KMS-11 (cell line): Measurements from ENCODE around the gene CEND1.

Experiments
- H2AFZ ChIP-seq: fragments of 200-600 bp; sonication (generic); 2 replicates; pipeline ENCODE4 v1.6.1; 2016; ENCODE audit warnings: antibody characterized with exemption, mixed run types, low read depth
- H3K27ac ChIP-seq: fragments of 200-600 bp; sonication (generic); 2 replicates; pipeline ENCODE4 v1.6.1; 2016; ENCODE audit warnings: mild to moderate bottlenecking, mixed run types
- H3K27me3 ChIP-seq: fragments of 200-600 bp; sonication (generic); 2 replicates; pipeline ENCODE4 v1.6.1; 2017; ENCODE audit warnings: mild to moderate bottlenecking, low read depth, mixed run types, moderate library complexity; ENCODE audit not compliant: insufficient read depth
- H3K36me3 ChIP-seq: fragments of 200-600 bp; sonication (generic); 2 replicates; pipeline ENCODE4 v1.6.1; 2017; ENCODE audit warnings: mild to moderate bottlenecking, mixed run types; ENCODE audit not compliant: insufficient read depth
- H3K4me1 ChIP-seq: fragments of 200-600 bp; sonication (generic); 2 replicates; pipeline ENCODE4 v1.6.1; 2016; ENCODE audit warnings: mild to moderate bottlenecking, low read depth, mixed run types; ENCODE audit not compliant: poor library complexity, severe bottlenecking
- H3K4me2 ChIP-seq: fragments of 200-600 bp; sonication (generic); 2 replicates; pipeline ENCODE4 v1.7.0; 2016; ENCODE audit warnings: mild to moderate bottlenecking, mixed run types
- H3K4me3 ChIP-seq: fragments of 200-600 bp; sonication (generic); IDR thresholded peaks from 2 replicates; pipeline ENCODE4 v1.6.1; 2017; ENCODE audit warnings: low read depth, low read length, mixed read lengths; ENCODE audit not compliant: insufficient read depth
- H3K79me2 ChIP-seq: fragments of 200-600 bp; sonication (generic); 2 replicates; pipeline ENCODE4 v1.6.1; 2016; ENCODE audit warnings: low read depth, mixed run types; ENCODE audit not compliant: insufficient read depth
- H3K9ac ChIP-seq: fragments of 200-600 bp; sonication (generic); 2 replicates; pipeline ENCODE4 v1.6.1; 2016; ENCODE audit warnings: mild to moderate bottlenecking, mixed run types
- H4K20me1 ChIP-seq: fragments of 200-600 bp; sonication (generic); 2 replicates; pipeline ENCODE4 v1.6.1; 2016; ENCODE audit warnings: mild to moderate bottlenecking, mixed run types; ENCODE audit not compliant: insufficient read depth
- TF ChIP-seq, protein P1 (sequence below): fragments of 200-600 bp; sonication (generic); conservative IDR thresholded peaks from 2 replicates; pipeline ENCODE4 v1.6.1; 2017; ENCODE audit warnings: low read depth, mild to moderate bottlenecking, antibody characterized with exemption, low read length, moderate library complexity, mixed read lengths

The CEND1 gene

DNA sequence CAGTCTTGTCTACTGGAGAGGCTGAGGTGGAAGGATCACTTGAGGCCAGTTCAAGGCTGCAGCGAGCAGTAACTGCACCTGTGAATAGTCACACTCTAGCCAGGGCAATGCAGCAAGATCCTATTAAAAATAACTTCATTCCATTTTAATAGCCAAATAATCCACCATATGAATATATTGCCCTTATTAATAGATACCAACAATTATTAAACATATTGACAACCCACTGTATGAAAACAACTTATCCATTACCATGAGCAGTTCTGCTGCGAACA is 23.0 kb downstream of the CEND1 start:
- H3K27ac ChIP-seq, result no peak overlapping the region
- no peaks in the 10 kb centered on the region; the same call in 1 of the 2 replicates for H3K79me2 ChIP-seq
- H4K20me1 ChIP-seq, result no peaks in the 10 kb centered on the region
- peaks cover 12% of the 10 kb centered on the region for H3K4me1 ChIP-seq
- H3K27me3 ChIP-seq, result no peaks in the 10 kb centered on the region
- H3K4me3 ChIP-seq, result no peak overlapping the region
- H3K36me3 ChIP-seq, result peaks cover 4% of the 10 kb centered on the region; the same call in 1 of the 2 replicates
- no peak overlapping the region for H3K9ac ChIP-seq
- TF ChIP-seq, protein P1, sequence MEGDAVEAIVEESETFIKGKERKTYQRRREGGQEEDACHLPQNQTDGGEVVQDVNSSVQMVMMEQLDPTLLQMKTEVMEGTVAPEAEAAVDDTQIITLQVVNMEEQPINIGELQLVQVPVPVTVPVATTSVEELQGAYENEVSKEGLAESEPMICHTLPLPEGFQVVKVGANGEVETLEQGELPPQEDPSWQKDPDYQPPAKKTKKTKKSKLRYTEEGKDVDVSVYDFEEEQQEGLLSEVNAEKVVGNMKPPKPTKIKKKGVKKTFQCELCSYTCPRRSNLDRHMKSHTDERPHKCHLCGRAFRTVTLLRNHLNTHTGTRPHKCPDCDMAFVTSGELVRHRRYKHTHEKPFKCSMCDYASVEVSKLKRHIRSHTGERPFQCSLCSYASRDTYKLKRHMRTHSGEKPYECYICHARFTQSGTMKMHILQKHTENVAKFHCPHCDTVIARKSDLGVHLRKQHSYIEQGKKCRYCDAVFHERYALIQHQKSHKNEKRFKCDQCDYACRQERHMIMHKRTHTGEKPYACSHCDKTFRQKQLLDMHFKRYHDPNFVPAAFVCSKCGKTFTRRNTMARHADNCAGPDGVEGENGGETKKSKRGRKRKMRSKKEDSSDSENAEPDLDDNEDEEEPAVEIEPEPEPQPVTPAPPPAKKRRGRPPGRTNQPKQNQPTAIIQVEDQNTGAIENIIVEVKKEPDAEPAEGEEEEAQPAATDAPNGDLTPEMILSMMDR, result no peak
- H3K4me2 ChIP-seq, result no peak overlapping the region
- H2AFZ ChIP-seq, result no peak overlapping the region

DNA sequence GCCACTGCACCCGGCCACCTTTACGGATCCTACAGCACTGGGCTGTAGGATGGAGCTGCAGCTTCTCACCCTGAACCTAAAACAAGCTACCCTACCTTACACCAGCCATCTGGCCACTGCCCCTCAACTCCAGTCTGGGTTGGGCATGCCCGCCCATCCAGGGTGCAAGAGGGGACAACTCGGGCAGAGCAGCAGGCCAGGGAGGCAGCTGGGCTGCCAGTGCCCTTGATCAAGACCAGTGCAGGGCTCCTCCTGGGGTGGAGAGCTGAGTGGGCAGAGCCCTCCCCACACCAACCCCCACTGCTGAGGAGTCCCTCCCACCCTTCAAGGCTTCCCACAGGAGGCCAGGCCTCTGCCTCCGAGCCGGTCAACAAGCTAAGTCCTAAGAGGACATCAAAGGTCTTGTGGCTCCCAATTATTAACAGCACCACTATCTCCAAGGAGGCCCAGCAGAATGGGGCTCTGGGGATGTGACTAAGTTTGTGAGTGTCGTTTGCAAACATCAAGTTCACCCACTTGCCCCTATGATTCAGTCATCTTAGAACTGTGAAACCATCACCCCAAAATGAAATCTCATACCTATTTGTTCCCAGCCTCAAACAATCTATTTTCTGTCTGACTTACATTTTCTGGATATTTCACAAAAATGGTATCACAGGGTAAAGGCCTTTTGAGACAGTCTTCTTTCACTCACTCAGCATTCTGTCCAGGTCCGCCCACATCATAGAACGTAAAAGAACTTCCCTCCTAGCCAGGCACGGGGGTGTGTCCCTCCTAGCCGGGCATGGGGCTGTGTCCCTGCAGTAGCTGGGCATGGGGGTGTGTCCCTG is 23.6 kb downstream of the CEND1 start:
- H3K36me3 ChIP-seq, result peaks cover 4% of the 10 kb centered on the region; the same call in 1 of the 2 replicates
- no peak overlapping the region for H3K4me2 ChIP-seq
- H3K4me3 ChIP-seq, result no peak overlapping the region
- no peak overlapping the region for H3K9ac ChIP-seq
- TF ChIP-seq, protein P1, result no peak
- H3K79me2 ChIP-seq, result no peaks in the 10 kb centered on the region; the same call in 1 of the 2 replicates
- no peaks in the 10 kb centered on the region for H4K20me1 ChIP-seq
- no peak overlapping the region for H3K27ac ChIP-seq
- H3K27me3 ChIP-seq, result no peaks in the 10 kb centered on the region
- H3K4me1 ChIP-seq, result peaks cover 14% of the 10 kb centered on the region
- H2AFZ ChIP-seq, result no peak overlapping the region

DNA sequence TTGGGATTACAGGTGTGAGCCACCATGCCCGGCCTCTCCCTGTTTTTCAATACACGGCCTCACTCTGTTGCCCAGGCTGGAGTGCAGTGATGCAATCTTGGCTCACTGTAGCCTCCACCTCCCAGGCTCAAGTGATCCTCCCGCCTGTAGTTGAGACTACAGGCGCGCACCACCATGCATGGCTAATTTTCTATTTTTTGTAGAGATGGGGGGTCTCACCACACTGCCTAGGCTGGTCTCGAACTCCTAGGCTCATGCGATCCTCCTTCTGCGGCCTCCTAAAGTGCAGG is 24.1 kb downstream of the CEND1 start:
- Histone ChIP-seq H3K79me2 (no peaks in the 10 kb centered on the region; the same call in 1 of the 2 replicates), H3K36me3 (peaks cover 4% of the 10 kb centered on the region; the same call in 1 of the 2 replicates), H3K4me1 (peaks cover 14% of the 10 kb centered on the region), H3K4me2 (no peak overlapping the region), H3K27ac (no peak overlapping the region), H4K20me1 (no peaks in the 10 kb centered on the region), H3K27me3 (no peaks in the 10 kb centered on the region), H3K4me3 (no peak overlapping the region), H2AFZ (no peak overlapping the region), H3K9ac (no peak overlapping the region)
- TF ChIP-seq, protein P1, result no peak

DNA sequence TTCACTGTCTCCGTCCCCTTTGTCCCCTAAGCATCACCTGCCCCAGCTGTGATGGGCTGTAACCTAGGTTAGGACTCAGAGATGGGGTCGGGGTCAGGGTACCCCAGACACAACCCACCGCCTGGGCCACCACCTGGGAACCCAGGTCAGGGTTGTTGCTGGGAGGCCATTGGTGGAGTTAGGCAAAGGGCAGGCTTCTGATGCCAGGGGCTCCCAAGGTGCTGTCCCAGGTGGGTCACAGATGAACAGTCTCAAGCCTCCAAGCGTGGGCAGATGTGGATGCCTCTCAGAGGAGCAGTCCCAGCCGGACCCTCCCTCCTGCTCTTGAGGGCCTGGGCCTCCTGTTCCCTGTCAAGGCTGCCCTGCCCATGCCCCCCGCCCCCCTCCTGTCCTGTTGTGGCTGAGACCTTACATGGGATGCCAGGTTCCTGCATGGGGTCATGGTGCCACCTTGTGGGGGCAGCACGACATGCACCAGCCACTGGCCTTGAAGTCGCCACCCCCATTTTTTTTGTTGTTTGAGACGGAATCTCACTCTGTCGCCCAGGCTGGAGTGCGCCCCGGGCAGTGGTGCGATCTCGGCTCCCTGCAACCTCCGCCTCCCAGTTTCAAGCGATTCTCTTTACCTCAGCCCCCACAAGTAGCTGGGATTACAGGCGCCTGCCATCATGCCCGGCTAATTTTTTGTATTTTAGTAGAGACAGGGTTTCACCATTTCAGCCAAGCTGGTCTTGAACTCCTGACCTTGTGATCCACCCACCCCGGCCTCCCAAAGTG is 24.7 kb downstream of the CEND1 start:
- H3K36me3 ChIP-seq, result peaks cover 4% of the 10 kb centered on the region; the same call in 1 of the 2 replicates
- no peaks in the 10 kb centered on the region for H3K27me3 ChIP-seq
- no peaks in the 10 kb centered on the region; the same call in 1 of the 2 replicates for H3K79me2 ChIP-seq
- no peak overlapping the region for H3K9ac ChIP-seq
- no peaks in the 10 kb centered on the region for H4K20me1 ChIP-seq
- H3K4me2 ChIP-seq, result no peak overlapping the region
- H3K4me1 ChIP-seq, result peaks cover 14% of the 10 kb centered on the region
- H2AFZ ChIP-seq, result no peak overlapping the region
- no peak overlapping the region for H3K4me3 ChIP-seq
- no peak overlapping the region for H3K27ac ChIP-seq
- TF ChIP-seq, protein P1, result peak; percentile 61
